GM18951 (cell line): ENCODE measurements around the gene ZNF91.
"Not testable (repeated sequence)": the region's sequence is repeated elsewhere in the genome, so short reads cannot be mapped to it uniquely, and the experiment has no call there.

ENCODE experiments used
- POLR2A ChIP-seq: IDR thresholded peaks from 4 replicates; pipeline ENCODE4 v1.6.1; 2011; ENCODE audit warnings: mild to moderate bottlenecking; ENCODE audit not compliant: insufficient read length, insufficient read depth; ENCODE audit errors: extremely low read depth
- in situ Hi-C: fragments of 300-500 bp; cut with MboI; formaldehyde crosslinking; loops from one replicate; pipeline ENCODE4 v1.12.0; 2022; ENCODE audit warnings: low sequenced_read_pairs, mixed read lengths, inconsistent platforms; ENCODE audit not compliant: unreplicated experiment

Gene ZNF91

GRCh38 chr19:23406721-23407120 lies 11.4 kb upstream of the ZNF91 start:
- in situ Hi-C loops: no loop called here
- no peak for TF ChIP-seq POLR2A

GRCh38 chr19:23406091-23406490 lies 10.8 kb upstream of the ZNF91 start:
- TF ChIP-seq POLR2A: no peak

GRCh38 chr19:23404676-23405075 lies 9.4 kb upstream of the ZNF91 start:
- in situ Hi-C loops: no loop called here
- no peak for TF ChIP-seq POLR2A

More at GRCh38 chr19:23406091-23406490, 10.8 kb upstream of the ZNF91 start:
- in situ Hi-C loops: no loop called here

GRCh38 chr19:23403581-23404324 lies 8.5 kb upstream of the ZNF91 start:
- in situ Hi-C loops: no loop called here
- no peak for TF ChIP-seq POLR2A

GRCh38 chr19:23403052-23403451 lies 7.8 kb upstream of the ZNF91 start:
- TF ChIP-seq POLR2A: no peak
- in situ Hi-C loops: no loop called here

GRCh38 chr19:23402388-23402787 lies 7.1 kb upstream of the ZNF91 start:
- no peak for TF ChIP-seq POLR2A
- in situ Hi-C loops: no loop called here

- in situ Hi-C loops: no loop called here
Measured at GRCh38 chr19:23401086-23401610, 5.9 kb upstream of the ZNF91 start.

GRCh38 chr19:23399443-23399842 lies 4.2 kb upstream of the ZNF91 start:
- no peak for TF ChIP-seq POLR2A
- in situ Hi-C loops: no loop called here

More at GRCh38 chr19:23401086-23401610, 5.9 kb upstream of the ZNF91 start:
- TF ChIP-seq POLR2A: no peak

GRCh38 chr19:23395722-23396117 lies 449 bp upstream of the ZNF91 start:
- in situ Hi-C loops: not testable (repeated sequence)

- in situ Hi-C loops: no loop called here
- no peak for TF ChIP-seq POLR2A
Measured at GRCh38 chr19:23394511-23394910, 760 bp downstream of the ZNF91 start.

- in situ Hi-C loops: no loop called here
- no peak for TF ChIP-seq POLR2A
Measured at GRCh38 chr19:23393121-23393520, 2.1 kb downstream of the ZNF91 start.

- no peak for TF ChIP-seq POLR2A
- in situ Hi-C loops: no loop called here
Measured at GRCh38 chr19:23391236-23391635, 4.0 kb downstream of the ZNF91 start.

- in situ Hi-C loops: no loop called here
Measured at GRCh38 chr19:23385404-23385803, 9.9 kb downstream of the ZNF91 start.

GRCh38 chr19:23384858-23385257 lies 10.4 kb downstream of the ZNF91 start:
- TF ChIP-seq POLR2A: no peak
- in situ Hi-C loops: no loop called here

More at GRCh38 chr19:23385404-23385803, 9.9 kb downstream of the ZNF91 start:
- TF ChIP-seq POLR2A: no peak
